B cell (primary cell): ENCODE measurements around the gene TPSAB1.

Source experiments
- EZH2 ChIP-seq: IDR thresholded peaks from 2 replicates; pipeline ENCODE4 v1.6.1; 2012; ENCODE audit warnings: borderline replicate concordance, low read depth, mild to moderate bottlenecking, moderate library complexity, low read length; ENCODE audit not compliant: insufficient read depth, poor library complexity, severe bottlenecking
- TF ChIP-seq, protein P1 (sequence below): fragments of 200-600 bp; IDR thresholded peaks from one replicate; pipeline ENCODE4 v1.8.0; 2022; ENCODE audit warnings: antibody characterized with exemption, mild to moderate bottlenecking

DNA sequence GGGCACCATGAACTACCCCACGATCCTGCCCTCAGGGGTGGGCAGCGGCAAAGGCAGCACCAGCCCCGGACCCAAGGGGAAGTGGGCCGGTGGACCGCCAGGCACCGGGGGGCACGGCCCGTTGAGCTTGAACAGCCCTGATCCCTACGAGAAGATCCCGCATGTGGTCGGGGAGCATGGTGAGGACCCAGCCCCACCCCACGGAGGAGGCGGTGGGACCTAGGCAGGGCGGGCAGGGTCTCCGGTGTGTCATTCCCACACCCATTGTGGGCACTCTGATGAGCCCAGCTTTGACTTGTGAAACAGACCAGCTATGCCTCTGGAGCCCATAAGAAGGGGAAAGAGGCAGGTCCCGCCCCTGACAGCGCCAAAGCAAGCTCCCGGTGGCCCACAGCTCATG lies 38.2 kb upstream of the TPSAB1 start:
- no peak for TF ChIP-seq EZH2
- TF ChIP-seq, protein P1, sequence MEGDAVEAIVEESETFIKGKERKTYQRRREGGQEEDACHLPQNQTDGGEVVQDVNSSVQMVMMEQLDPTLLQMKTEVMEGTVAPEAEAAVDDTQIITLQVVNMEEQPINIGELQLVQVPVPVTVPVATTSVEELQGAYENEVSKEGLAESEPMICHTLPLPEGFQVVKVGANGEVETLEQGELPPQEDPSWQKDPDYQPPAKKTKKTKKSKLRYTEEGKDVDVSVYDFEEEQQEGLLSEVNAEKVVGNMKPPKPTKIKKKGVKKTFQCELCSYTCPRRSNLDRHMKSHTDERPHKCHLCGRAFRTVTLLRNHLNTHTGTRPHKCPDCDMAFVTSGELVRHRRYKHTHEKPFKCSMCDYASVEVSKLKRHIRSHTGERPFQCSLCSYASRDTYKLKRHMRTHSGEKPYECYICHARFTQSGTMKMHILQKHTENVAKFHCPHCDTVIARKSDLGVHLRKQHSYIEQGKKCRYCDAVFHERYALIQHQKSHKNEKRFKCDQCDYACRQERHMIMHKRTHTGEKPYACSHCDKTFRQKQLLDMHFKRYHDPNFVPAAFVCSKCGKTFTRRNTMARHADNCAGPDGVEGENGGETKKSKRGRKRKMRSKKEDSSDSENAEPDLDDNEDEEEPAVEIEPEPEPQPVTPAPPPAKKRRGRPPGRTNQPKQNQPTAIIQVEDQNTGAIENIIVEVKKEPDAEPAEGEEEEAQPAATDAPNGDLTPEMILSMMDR, result no peak
